ENCODE data around the gene OIT3. TPM values are rescaled to one million over a fixed set of nuclear protein-coding genes. Genes with fewer than 3 reads are reported as not detected.

Gene OIT3
- total RNA-seq, 2 experiments from 2014 or later = not detected

DNA sequence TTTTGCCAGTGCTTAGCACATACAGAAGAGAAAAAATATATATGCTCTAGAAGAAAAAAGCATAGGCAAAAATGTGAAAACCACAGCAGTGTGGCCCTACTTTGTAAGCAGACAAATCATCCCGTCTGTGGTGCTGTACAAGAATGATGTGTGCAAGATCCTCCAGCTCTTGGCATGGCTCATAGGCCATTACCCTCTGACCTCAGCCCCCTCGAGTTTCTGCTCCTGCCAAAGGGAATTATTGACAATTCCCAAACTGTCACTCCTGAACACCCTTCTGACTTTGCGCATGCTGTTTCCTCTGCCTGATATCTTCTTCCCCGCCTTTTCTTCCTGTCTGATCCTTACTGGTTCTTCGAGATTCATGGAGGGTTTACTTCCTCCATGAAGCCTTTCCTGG is 33.9 kb downstream of the OIT3 start:
- DNase-seq = no peak
- Mint-ChIP-seq H3K4me1 (no peaks in the 10 kb centered on the region), H3K9me3 (ENCODE audit: low read depth) (peaks cover under 1% of the 10 kb centered on the region), H3K27me3 (peaks cover 6% of the 10 kb centered on the region), H3K27ac (no peak overlapping the region), H3K36me3 (ENCODE audit: low read depth) (no peaks in the 10 kb centered on the region), H3K4me3 (no peak overlapping the region)
- POLR2A ChIA-PET = no interaction called here
- CTCF ChIA-PET = no interaction called here
- no peak for ATAC-seq
- intact Hi-C loops (cut with DNase I, micrococcal nuclease) = no loop called here

DNA sequence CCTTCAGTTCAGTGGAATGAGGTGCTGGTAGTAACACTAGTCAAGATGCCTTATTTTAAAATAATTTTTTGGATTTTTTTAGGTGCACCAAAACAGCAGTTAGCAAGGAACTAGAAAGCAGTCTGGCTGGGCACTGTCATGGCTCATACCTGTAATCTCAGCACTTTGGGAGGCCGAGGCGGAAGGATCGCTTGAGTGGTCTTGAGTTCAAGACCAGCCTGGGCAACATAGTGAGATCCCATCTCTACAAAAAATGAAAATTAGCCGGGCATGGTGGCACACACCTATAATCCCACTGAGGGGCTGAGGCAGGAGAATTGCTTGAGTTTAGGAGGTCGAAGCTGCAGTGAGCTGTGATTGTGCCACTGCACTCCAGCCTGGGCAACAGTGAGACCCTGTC is 35.3 kb downstream of the OIT3 start:
- Mint-ChIP-seq H3K27ac (no peak overlapping the region), H3K36me3 (ENCODE audit: low read depth) (no peaks in the 10 kb centered on the region), H3K4me3 (no peak overlapping the region), H3K27me3 (peaks cover 6% of the 10 kb centered on the region), H3K4me1 (no peaks in the 10 kb centered on the region), H3K9me3 (ENCODE audit: low read depth) (no peaks in the 10 kb centered on the region)
- POLR2A ChIA-PET = no interaction called here
- CTCF ChIA-PET = no interaction called here
- DNase-seq = no peak
- ATAC-seq = no peak
- intact Hi-C loops (cut with DNase I, micrococcal nuclease) = no loop called here

DNA sequence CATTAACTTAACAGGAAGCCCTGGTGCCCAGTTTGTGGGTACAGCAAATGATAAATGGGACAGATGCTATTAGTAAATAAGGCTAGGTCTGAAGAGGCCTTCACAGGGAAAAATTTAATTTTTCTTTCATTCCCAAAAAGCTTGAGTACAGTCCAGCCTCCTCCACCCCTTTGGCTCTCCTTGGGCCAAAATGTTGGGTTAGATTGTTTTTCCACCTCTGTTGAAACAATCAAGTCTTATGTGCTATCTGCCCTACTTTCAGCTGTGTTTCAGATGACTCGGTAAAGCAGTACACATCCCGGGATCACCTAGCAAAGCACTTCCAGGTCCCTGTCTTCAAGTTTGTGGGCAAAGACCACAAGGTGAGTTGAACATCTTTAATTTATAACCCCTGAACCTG is 36.7 kb downstream of the OIT3 start:
- DNase-seq = no peak
- Mint-ChIP-seq H3K4me1 (no peaks in the 10 kb centered on the region), H3K27me3 (peaks cover under 1% of the 10 kb centered on the region), H3K9me3 (ENCODE audit: low read depth) (no peaks in the 10 kb centered on the region), H3K36me3 (ENCODE audit: low read depth) (no peaks in the 10 kb centered on the region), H3K27ac (no peak overlapping the region), H3K4me3 (no peak overlapping the region)
- POLR2A ChIA-PET = no interaction called here
- intact Hi-C loops (cut with DNase I, micrococcal nuclease) = no loop called here
- CTCF ChIA-PET = no interaction called here
- ATAC-seq = no peak

DNA sequence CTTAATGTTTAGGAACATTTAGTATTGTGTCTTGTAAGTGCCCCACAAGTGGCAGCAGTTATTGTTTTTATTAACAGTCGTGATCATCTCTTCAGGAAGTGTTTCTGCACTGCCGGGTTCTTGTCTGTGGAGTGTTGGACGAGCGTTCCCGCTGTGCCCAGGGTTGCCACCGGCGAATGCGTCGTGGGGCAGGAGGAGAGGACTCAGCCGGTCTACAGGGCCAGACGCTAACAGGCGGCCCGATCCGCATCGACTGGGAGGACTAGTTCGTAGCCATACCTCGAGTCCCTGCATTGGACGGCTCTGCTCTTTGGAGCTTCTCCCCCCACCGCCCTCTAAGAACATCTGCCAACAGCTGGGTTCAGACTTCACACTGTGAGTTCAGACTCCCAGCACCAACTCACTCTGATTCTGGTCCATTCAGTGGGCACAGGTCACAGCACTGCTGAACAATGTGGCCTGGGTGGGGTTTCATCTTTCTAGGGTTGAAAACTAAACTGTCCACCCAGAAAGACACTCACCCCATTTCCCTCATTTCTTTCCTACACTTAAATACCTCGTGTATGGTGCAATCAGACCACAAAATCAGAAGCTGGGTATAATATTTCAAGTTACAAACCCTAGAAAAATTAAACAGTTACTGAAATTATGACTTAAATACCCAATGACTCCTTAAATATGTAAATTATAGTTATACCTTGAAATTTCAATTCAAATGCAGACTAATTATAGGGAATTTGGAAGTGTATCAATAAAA is 38.9 kb downstream of the OIT3 start:
- intact Hi-C loops (cut with DNase I, micrococcal nuclease) = no loop called here
- no peak overlapping the region for H3K4me3 Mint-ChIP-seq
- no peaks in the 10 kb centered on the region for H3K27me3 Mint-ChIP-seq
- ChIA-PET POLR2A (no interaction called here), CTCF (interaction anchor here (1.2 kb wide), 1 partner anchor 24 kb away, joined by 4 read pairs; no protein-coding TSS in a partner anchor)
- DNase-seq (no peak), ATAC-seq (no peak)
- no peak overlapping the region for H3K27ac Mint-ChIP-seq
- no peaks in the 10 kb centered on the region for H3K4me1 Mint-ChIP-seq
- H3K9me3 Mint-ChIP-seq (ENCODE audit: low read depth) = no peaks in the 10 kb centered on the region
- H3K36me3 Mint-ChIP-seq (ENCODE audit: low read depth) = no peaks in the 10 kb centered on the region

DNA sequence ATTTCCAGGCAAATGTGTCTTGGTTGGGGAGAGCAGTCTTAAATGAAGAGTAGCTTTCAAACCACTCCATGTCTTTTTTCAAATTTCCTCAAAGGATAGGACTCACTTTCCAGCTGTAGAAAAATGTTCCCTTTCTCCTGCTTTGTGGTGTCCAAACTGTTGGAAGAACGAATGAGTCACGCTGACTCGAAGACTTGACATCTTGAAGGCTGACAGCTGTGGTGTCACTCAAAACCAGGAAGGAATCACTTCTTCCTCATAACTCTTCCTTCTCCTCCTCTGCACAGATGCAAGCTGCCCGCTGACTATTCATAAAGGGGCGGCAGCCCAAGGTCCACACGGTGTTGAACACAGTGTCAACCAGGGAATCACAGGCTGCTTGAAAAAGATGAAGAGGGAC is 41.8 kb downstream of the OIT3 start:
- intact Hi-C loops (cut with DNase I, micrococcal nuclease) = no loop called here
- DNase-seq = no peak
- Mint-ChIP-seq H3K27ac (no peak overlapping the region), H3K36me3 (ENCODE audit: low read depth) (no peaks in the 10 kb centered on the region), H3K4me1 (no peaks in the 10 kb centered on the region), H3K9me3 (ENCODE audit: low read depth) (no peaks in the 10 kb centered on the region), H3K4me3 (no peak overlapping the region), H3K27me3 (no peaks in the 10 kb centered on the region)
- POLR2A ChIA-PET = no interaction called here
- CTCF ChIA-PET = interaction anchor here (0.8 kb wide), 1 partner anchor 480 kb away, joined by 3 read pairs; no protein-coding TSS in a partner anchor
- ATAC-seq = no peak

DNA sequence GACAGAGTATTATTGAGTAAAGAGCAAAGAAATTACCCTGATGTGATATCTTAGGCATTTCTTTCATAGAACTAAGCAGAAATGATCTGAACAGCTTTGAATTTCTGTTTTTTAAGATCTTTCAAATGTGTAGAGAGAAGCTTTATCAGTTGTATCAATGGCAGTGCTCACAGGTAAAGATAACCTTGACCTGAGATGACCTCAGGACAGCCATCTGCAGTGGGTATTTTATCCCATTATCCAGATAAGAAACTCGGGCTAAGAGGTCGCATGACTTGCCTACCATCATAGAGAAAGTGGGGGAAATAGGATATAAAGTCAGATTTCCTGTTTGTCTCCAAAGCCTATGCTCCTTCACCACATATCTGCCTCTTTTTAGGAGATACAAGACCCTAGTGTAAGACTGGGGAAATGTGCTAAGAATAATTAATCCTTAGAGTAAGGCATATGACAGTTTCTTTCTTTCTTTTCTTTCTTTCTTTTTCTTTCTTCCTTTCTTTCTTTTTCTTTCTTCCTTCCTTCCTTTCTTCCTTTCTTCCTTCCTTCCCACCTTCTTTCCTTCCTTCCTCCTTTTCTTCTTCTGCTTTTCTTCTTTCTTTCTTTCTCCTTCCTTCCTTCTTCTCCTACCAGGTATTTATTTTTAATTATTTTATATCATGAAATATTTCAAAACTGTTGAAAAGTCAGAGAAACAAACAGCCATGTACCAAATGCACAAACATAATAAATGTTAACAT is 50.1 kb downstream of the OIT3 start:
- ChIA-PET CTCF (interaction anchor here (0.9 kb wide), 1 partner anchor 23 kb away, joined by 3 read pairs; no protein-coding TSS in a partner anchor), POLR2A (interaction anchor here (0.6 kb wide), 1 partner anchor 14 kb away, joined by 3 read pairs; no protein-coding TSS in a partner anchor)
- no peaks in the 10 kb centered on the region for H3K36me3 Mint-ChIP-seq (ENCODE audit: low read depth)
- H3K4me1 Mint-ChIP-seq = peaks cover 9% of the 10 kb centered on the region
- no peaks in the 10 kb centered on the region for H3K9me3 Mint-ChIP-seq (ENCODE audit: low read depth)
- intact Hi-C loops (cut with DNase I, micrococcal nuclease) = no loop called here
- peaks cover 5% of the 10 kb centered on the region for H3K27me3 Mint-ChIP-seq
- no peak overlapping the region for H3K27ac Mint-ChIP-seq
- no peak overlapping the region for H3K4me3 Mint-ChIP-seq
- DNase-seq (no peak), ATAC-seq (no peak)

DNA sequence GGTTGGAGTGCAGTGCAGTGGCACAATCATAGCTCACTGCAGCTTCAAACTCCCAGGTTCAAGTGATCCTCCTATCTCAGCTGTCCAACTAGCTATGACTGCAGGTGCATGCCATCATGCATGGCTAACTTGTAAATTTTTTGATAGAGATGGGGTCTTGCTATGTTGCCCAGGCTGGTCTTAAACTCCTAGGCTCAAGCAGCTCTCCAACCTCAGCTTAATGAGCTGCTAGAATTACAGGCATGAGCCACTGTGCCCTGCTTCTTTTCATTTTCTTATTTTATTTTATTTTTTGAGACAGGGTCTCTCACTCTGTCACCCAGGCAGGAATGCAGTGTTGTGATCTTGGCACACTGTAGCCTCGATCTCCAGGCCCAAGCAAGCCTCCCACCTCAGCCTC is 53.4 kb downstream of the OIT3 start:
- no peak overlapping the region for H3K4me3 Mint-ChIP-seq
- intact Hi-C loops (cut with DNase I, micrococcal nuclease) = no loop called here
- DNase-seq = no peak
- H3K36me3 Mint-ChIP-seq (ENCODE audit: low read depth) = no peaks in the 10 kb centered on the region
- no peak for ATAC-seq
- no peaks in the 10 kb centered on the region for H3K9me3 Mint-ChIP-seq (ENCODE audit: low read depth)
- peaks cover 2% of the 10 kb centered on the region for H3K4me1 Mint-ChIP-seq
- CTCF ChIA-PET = no interaction called here
- POLR2A ChIA-PET = no interaction called here
- no peak overlapping the region for H3K27ac Mint-ChIP-seq
- peaks cover 5% of the 10 kb centered on the region for H3K27me3 Mint-ChIP-seq

DNA sequence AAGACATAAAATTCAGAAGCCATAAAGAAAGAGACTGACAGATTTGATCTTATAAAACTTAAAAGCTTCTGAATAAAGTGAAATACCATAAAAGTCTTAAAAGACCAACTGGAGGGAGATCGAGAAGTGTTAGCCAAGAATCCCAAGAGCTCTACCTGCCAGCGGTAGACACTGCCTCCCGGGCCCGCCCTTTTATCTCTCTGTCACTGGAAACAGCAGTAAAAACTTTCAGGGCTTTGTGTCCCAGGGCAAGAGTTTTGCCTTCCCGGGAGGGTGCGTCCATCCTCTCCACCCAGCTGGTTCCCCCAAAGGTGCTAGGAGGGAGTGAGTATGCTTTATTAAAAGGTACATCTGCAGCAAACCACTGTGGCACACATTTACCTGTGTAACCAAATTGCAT is 55.2 kb downstream of the OIT3 start:
- DNase-seq (no peak), ATAC-seq (no peak)
- Mint-ChIP-seq H3K4me1 (no peaks in the 10 kb centered on the region), H3K36me3 (ENCODE audit: low read depth) (no peaks in the 10 kb centered on the region), H3K9me3 (ENCODE audit: low read depth) (no peaks in the 10 kb centered on the region), H3K4me3 (no peak overlapping the region), H3K27me3 (peaks cover 5% of the 10 kb centered on the region), H3K27ac (no peak overlapping the region)
- CTCF ChIA-PET = interaction anchor here (0.7 to 2.1 kb wide), 3 partner anchors 10 to 517 kb away, joined by 3 to 6 read pairs (median 4); no protein-coding TSS in a partner anchor
- intact Hi-C loops (cut with DNase I, micrococcal nuclease) = no loop called here
- POLR2A ChIA-PET = no interaction called here

DNA sequence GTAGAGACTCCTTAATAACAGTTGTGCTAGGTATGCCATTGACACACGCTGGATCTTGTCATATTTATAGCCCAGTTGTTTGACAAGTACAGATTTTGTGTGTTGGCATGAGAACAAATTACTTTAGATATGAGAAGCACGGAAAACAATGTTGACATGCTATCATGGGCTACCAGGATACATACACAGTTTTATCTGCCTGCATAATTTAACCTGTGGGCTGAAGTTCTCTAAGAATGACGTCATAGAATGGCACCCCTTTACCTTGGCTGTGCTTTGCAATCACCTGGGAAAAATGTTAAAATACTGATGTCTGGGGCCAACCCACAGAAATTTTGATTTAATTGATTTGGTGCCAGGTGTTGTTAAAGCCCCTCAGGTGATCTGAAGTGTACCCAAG is 58.2 kb downstream of the OIT3 start:
- DNase-seq = no peak
- CTCF ChIA-PET = interaction anchor here (0.5 kb wide), 1 partner anchor 42 kb away, joined by 3 read pairs; no protein-coding TSS in a partner anchor
- Mint-ChIP-seq H3K27me3 (peaks cover 2% of the 10 kb centered on the region), H3K4me1 (no peaks in the 10 kb centered on the region), H3K27ac (no peak overlapping the region), H3K4me3 (no peak overlapping the region), H3K9me3 (ENCODE audit: low read depth) (no peaks in the 10 kb centered on the region), H3K36me3 (ENCODE audit: low read depth) (no peaks in the 10 kb centered on the region)
- POLR2A ChIA-PET = no interaction called here
- intact Hi-C loops (cut with DNase I, micrococcal nuclease) = no loop called here
- no peak for ATAC-seq

DNA sequence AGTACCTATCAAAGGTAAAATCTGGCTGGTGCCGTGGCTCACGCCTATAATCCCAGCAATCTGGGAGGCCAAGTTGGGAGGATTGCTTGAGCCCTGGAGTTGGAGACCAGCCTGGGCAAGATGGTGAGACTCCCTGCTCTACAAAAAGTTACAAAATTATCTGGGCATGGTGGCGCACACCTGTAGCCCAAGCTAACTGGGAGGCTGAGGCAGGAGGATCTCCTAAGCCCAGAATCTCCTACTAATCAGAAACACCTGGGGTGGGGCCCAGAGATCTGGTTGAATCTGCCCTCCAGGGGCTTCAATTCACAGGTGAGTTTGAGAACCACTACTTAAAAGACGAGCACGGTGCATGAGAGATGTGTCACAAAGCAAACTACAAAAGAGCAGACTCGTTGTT is 58.6 kb downstream of the OIT3 start:
- no peaks in the 10 kb centered on the region for H3K9me3 Mint-ChIP-seq (ENCODE audit: low read depth)
- CTCF ChIA-PET = no interaction called here
- no peaks in the 10 kb centered on the region for H3K36me3 Mint-ChIP-seq (ENCODE audit: low read depth)
- H3K4me1 Mint-ChIP-seq = no peaks in the 10 kb centered on the region
- POLR2A ChIA-PET = no interaction called here
- H3K4me3 Mint-ChIP-seq = no peak overlapping the region
- peaks cover 2% of the 10 kb centered on the region for H3K27me3 Mint-ChIP-seq
- ATAC-seq = no peak
- no peak overlapping the region for H3K27ac Mint-ChIP-seq
- no peak for DNase-seq
- intact Hi-C loops (cut with DNase I, micrococcal nuclease) = no loop called here

DNA sequence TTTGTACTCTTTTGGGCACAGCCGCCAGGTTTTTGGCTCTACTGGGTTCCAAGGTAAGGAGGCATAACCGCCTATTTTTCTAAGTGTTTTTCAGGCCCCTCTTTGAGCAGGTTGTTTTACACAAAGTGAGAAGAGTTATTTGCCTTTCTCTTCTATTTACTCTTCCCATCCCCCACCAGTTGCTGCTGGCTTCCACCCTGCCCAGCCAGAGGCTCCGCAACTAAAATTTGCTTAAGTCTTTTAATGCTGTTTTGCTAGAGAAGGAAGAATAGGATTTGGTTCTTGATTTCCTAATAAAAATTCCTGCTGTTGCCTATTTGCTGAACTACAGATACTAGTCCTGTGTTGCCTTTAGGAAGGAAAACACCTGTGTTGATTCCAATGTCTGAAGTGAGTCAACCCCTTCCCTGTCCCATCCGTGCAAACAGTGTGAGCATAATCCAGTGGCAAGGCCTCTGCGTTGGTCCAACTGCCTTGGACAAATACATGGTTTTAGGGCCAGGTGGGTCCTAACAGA is 59.2 kb downstream of the OIT3 start:
- Mint-ChIP-seq H3K4me1 (no peaks in the 10 kb centered on the region), H3K9me3 (ENCODE audit: low read depth) (no peaks in the 10 kb centered on the region), H3K36me3 (ENCODE audit: low read depth) (no peaks in the 10 kb centered on the region), H3K4me3 (no peak overlapping the region), H3K27me3 (peaks cover under 1% of the 10 kb centered on the region), H3K27ac (no peak overlapping the region)
- ChIA-PET CTCF (no interaction called here), POLR2A (no interaction called here)
- no peak for ATAC-seq
- no peak for DNase-seq
- intact Hi-C loops (cut with DNase I, micrococcal nuclease) = no loop called here

DNA sequence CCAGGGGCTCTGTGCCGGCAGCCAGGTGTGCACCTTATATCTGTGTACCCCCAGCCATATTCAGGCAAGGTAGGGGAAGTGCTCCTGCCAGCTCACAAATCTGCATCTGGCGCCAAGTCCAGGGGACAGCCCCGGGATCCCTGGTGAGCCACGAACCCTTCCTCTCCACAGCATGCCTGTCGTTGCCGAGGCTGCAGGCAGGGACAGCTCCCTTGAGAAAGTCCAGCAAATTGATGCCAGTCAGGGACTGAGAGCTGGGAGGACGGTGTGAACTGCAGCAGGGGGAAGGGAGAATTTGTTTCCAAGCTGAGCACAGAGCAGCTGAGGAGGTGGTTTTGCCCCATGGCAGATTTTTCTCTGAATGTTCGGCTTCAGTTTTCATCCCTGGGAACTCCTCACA is 60.1 kb downstream of the OIT3 start:
- no peak overlapping the region for H3K27ac Mint-ChIP-seq
- CTCF ChIA-PET = interaction anchor here (0.8 kb wide), 1 partner anchor 589 kb away, joined by 3 read pairs; no protein-coding TSS in a partner anchor

More for the DNA sequence above, 60.1 kb downstream of the OIT3 start:
- DNase-seq = no peak
- Mint-ChIP-seq H3K9me3 (ENCODE audit: low read depth) (no peaks in the 10 kb centered on the region), H3K36me3 (ENCODE audit: low read depth) (no peaks in the 10 kb centered on the region), H3K4me3 (no peak overlapping the region), H3K4me1 (no peaks in the 10 kb centered on the region), H3K27me3 (no peaks in the 10 kb centered on the region)
- POLR2A ChIA-PET = no interaction called here
- intact Hi-C loops (cut with DNase I, micrococcal nuclease) = no loop called here
- no peak for ATAC-seq

Measured in activated CD4-positive, alpha-beta T cell treated with anti-CD3 and anti-CD28 coated beads for 36 hours (primary cell).